ENCODE measurements around the gene RPS6KA5.
"Not testable (repeated sequence)": the region's sequence is repeated elsewhere in the genome, so short reads cannot be mapped to it uniquely, and the experiment has no call there.

Gene RPS6KA5

GRCh38 chr14:91060351-91061055 is at the start of gene RPS6KA5:
TSS of gene RPS6KA5 (minus strand) at chr14:91060641. CDS start at chr14:91060434, 207 bp downstream.
- H3K4me3 Mint-ChIP-seq = peak within 1 kb of the TSS; percentile 81

DNA sequence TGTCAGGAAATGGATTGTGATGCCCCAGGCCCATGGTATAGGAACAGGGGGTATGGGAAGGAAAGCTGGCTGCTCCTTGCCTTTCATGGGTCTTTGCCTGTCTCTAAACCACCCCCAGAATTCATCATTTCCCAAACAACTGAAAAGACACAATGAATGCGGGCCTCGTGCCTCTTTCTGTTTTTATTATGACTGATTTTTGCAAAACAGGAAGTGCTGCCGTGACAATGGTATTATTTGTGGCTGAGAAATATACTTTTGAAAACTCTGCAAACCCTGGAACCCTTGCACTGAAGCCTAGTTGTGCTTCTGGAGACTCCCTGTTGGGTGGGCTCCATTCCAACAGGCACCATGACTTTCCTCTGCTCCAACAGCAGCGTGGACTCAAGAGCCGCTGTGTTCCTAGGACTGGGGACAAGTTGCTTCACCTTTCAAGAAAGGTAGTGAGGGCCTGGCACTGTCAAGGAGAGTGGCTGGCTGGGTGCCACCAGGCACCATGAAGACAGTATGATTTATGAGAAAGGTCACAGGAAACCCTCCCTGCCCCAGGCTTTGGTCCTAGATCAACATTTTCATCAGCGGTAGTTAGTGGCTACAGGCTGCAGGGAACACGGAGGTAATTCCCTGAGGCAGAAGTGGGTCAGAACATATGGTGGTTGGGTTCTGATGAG is 48.6 kb upstream of the RPS6KA5 start:
- peak overlapping the region; percentile 89 for H3K27ac Mint-ChIP-seq
- no peaks in the 10 kb centered on the region for H3K9me3 Mint-ChIP-seq
- no peaks in the 10 kb centered on the region for H3K27me3 Mint-ChIP-seq
- H3K4me1 Mint-ChIP-seq = peaks cover 50% of the 10 kb centered on the region
- H3K36me3 Mint-ChIP-seq = no peaks in the 10 kb centered on the region
- peak overlapping the region; percentile 66 for H3K4me3 Mint-ChIP-seq

More at GRCh38 chr14:91060351-91061055, at the start of gene RPS6KA5:
- peaks cover under 1% of the 10 kb centered on the region for H3K36me3 Mint-ChIP-seq
- peaks cover 63% of the 10 kb centered on the region for H3K4me1 Mint-ChIP-seq
- no peaks in the 10 kb centered on the region for H3K9me3 Mint-ChIP-seq
- no peaks in the 10 kb centered on the region for H3K27me3 Mint-ChIP-seq
- no peak within 1 kb of the TSS for H3K27ac Mint-ChIP-seq

GRCh38 chr14:91103116-91103515 is 42.7 kb upstream of the RPS6KA5 start:
- H3K9me3 Mint-ChIP-seq = no peaks in the 10 kb centered on the region
- no peaks in the 10 kb centered on the region for H3K27me3 Mint-ChIP-seq
- H3K27ac Mint-ChIP-seq = no peak overlapping the region
- no peak overlapping the region for H3K4me3 Mint-ChIP-seq
- H3K4me1 Mint-ChIP-seq = peaks cover 8% of the 10 kb centered on the region
- H3K36me3 Mint-ChIP-seq = no peaks in the 10 kb centered on the region

- H3K9me3 Mint-ChIP-seq = no peaks in the 10 kb centered on the region
- H3K27me3 Mint-ChIP-seq = no peaks in the 10 kb centered on the region
- H3K36me3 Mint-ChIP-seq = no peaks in the 10 kb centered on the region
- H3K27ac Mint-ChIP-seq = no peak overlapping the region
- no peaks in the 10 kb centered on the region for H3K4me1 Mint-ChIP-seq
- H3K4me3 Mint-ChIP-seq = no peak overlapping the region
These were observed 39.7 kb upstream of the RPS6KA5 start for GRCh38 chr14:91100102-91100501.

DNA sequence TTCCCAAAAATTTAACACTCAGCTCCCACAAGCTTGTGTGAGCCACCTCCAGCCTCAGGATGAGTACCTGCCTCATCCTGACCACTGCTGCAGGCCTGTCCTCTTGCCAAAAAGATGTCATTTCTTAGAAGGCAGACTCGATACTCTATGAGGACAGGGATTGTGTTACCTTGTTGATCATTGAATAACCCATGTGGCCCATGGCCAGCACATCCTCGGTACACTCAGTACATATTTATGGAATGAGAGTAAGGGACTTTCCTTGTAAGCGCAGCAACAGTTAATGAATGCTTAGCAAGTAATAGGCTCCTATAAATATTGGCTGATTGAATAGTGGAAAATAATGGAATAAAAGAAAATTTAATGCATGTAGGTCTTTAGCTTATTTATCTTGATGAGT is 38.1 kb upstream of the RPS6KA5 start:
- Mint-ChIP-seq H3K27me3 (no peaks in the 10 kb centered on the region), H3K4me1 (no peaks in the 10 kb centered on the region), H3K36me3 (no peaks in the 10 kb centered on the region), H3K27ac (no peak overlapping the region), H3K9me3 (no peaks in the 10 kb centered on the region), H3K4me3 (no peak overlapping the region)

GRCh38 chr14:91097657-91098056 is 37.2 kb upstream of the RPS6KA5 start:
- H3K4me3 Mint-ChIP-seq, H3K36me3 Mint-ChIP-seq, H3K27ac Mint-ChIP-seq, H3K27me3 Mint-ChIP-seq, H3K9me3 Mint-ChIP-seq, H3K4me1 Mint-ChIP-seq: not testable (repeated sequence)

DNA sequence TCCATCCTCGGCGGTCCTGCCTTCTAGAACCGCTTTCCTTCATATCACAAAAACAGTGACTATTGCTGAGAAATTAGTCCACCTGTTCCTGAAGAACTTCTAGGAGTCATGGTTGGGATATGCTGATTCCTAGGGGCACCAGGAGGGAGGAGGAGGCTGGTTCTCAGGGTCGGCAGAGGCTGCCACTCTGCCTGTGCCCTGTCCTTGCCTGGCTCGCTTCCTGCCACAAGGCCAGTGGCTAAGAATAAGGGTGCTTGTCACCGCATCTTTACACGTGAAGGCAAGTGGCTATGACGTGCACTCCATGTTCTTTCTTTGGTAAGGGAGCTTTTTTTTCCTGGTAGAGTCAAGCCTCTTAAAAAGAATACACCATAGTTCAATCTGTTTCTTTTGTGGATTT is 34.7 kb upstream of the RPS6KA5 start:
- Mint-ChIP-seq H3K9me3 (no peaks in the 10 kb centered on the region), H3K27ac (no peak overlapping the region), H3K27me3 (peaks cover 1% of the 10 kb centered on the region), H3K4me1 (no peaks in the 10 kb centered on the region), H3K4me3 (no peak overlapping the region), H3K36me3 (no peaks in the 10 kb centered on the region)

DNA sequence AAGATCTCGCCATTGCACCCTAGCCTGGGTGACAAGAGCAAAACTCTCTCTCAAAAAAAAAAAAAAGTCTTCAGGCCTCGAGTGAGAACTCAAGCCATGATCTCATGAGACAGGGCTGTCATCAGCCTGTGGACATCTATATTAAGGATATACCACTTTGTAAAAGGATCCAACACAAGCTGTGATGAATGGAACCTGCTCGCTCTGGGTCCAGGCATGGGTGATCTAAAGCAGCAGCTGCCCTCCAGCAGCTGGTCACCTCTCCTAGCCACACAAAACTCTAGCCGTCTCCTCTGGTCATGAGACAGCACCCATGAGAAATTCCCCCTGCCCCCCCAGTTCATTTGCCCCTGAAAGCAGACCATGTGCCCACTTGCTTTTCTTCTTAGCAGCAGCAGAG is 34.3 kb upstream of the RPS6KA5 start:
- Mint-ChIP-seq H3K27ac (no peak overlapping the region), H3K4me3 (no peak overlapping the region), H3K9me3 (no peaks in the 10 kb centered on the region), H3K27me3 (peaks cover 2% of the 10 kb centered on the region), H3K36me3 (no peaks in the 10 kb centered on the region), H3K4me1 (no peaks in the 10 kb centered on the region)

GRCh38 chr14:91093743-91094472 is 33.5 kb upstream of the RPS6KA5 start:
- not testable (repeated sequence) for H3K27ac Mint-ChIP-seq, H3K9me3 Mint-ChIP-seq, H3K4me3 Mint-ChIP-seq, H3K36me3 Mint-ChIP-seq, H3K4me1 Mint-ChIP-seq, H3K27me3 Mint-ChIP-seq

DNA sequence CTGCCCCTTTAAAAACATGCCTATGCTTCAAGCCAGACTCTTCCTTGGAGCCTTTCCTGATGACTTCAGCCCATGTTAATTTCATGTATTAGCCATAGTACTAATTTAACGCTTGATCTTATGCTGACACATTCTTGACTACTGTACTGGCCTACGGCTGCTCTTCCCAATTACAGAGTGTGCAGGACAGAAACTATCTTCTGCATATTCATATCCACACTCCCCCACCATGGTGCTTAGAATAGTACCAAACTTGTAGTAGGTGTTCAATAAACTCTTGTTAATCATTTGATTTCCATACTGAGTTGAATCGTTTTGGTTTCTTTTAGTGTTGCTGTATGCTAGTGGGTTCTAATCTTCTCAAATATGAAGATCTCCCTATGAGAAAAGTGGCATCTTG is 31.6 kb upstream of the RPS6KA5 start:
- no peaks in the 10 kb centered on the region for H3K36me3 Mint-ChIP-seq
- H3K9me3 Mint-ChIP-seq = no peaks in the 10 kb centered on the region
- H3K4me3 Mint-ChIP-seq = no peak overlapping the region
- peaks cover 2% of the 10 kb centered on the region for H3K27me3 Mint-ChIP-seq
- no peak overlapping the region for H3K27ac Mint-ChIP-seq
- H3K4me1 Mint-ChIP-seq = peaks cover 9% of the 10 kb centered on the region

GRCh38 chr14:91090743-91091142 is 30.3 kb upstream of the RPS6KA5 start:
- H3K27me3 Mint-ChIP-seq = peaks cover 2% of the 10 kb centered on the region
- H3K36me3 Mint-ChIP-seq = no peaks in the 10 kb centered on the region
- H3K27ac Mint-ChIP-seq = no peak overlapping the region
- H3K9me3 Mint-ChIP-seq = no peaks in the 10 kb centered on the region
- H3K4me1 Mint-ChIP-seq = peaks cover 12% of the 10 kb centered on the region
- no peak overlapping the region for H3K4me3 Mint-ChIP-seq

DNA sequence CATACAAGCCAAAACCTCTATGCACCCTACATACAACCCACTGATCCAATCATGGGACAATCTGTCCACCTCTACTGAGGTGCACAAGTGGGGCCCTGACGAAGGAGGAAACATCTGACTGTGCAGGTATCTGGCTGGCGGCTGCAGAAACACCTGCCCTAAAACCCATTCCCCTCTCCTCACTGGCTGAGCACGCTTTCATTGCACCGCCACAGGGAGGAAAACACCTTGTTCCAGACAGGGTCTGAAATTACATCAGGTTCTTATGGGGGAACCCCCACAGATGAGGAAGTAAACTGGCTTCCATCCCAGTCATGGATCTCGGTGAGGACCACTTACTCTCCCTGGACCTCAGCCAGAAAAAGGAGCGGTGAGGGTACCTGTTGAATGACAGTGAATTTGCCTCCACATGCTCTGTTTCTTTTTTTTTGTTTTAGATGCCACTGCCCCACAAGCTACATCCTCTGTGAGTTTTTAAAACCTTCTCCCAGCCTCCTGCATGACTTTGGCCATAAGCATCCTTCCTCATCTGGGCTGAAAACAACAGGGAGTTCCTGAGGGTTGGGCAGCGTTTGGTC is 29.6 kb upstream of the RPS6KA5 start:
- H3K9me3 Mint-ChIP-seq = no peaks in the 10 kb centered on the region
- no peak overlapping the region for H3K4me3 Mint-ChIP-seq
- H3K36me3 Mint-ChIP-seq = no peaks in the 10 kb centered on the region
- H3K4me1 Mint-ChIP-seq = peaks cover 12% of the 10 kb centered on the region
- H3K27ac Mint-ChIP-seq = no peak overlapping the region
- peaks cover 2% of the 10 kb centered on the region for H3K27me3 Mint-ChIP-seq

GRCh38 chr14:91088585-91089235 is 28.3 kb upstream of the RPS6KA5 start:
- Mint-ChIP-seq H3K9me3 (no peaks in the 10 kb centered on the region), H3K4me3 (no peak overlapping the region), H3K27me3 (peaks cover 2% of the 10 kb centered on the region), H3K36me3 (no peaks in the 10 kb centered on the region), H3K27ac (no peak overlapping the region), H3K4me1 (peaks cover 12% of the 10 kb centered on the region)

GRCh38 chr14:91087470-91087869 is 27.0 kb upstream of the RPS6KA5 start:
- H3K4me3 Mint-ChIP-seq, H3K36me3 Mint-ChIP-seq, H3K27me3 Mint-ChIP-seq, H3K9me3 Mint-ChIP-seq: not testable (repeated sequence)
- H3K27ac Mint-ChIP-seq = peak overlapping the region; percentile 19
- peaks cover 12% of the 10 kb centered on the region for H3K4me1 Mint-ChIP-seq

DNA sequence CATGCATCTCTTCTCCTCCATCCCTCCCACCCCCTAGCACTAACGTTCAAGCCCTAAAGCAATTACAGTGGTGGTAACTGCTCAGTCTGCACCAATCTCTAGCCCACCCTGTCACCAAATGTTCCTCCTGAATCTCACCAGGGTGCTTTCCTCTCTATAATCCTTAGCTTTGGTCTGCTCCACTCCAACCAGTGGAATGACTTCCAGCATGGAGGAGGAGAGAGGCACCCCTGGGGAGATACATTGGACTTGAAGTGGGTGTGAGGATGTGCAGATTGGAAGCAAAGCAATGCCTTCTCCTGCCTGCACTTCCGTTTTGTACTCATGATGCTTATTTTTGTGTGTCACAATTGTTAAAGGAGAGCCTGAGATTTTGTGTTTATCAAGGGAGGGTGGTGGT is 24.1 kb upstream of the RPS6KA5 start:
- Mint-ChIP-seq H3K27me3 (no peaks in the 10 kb centered on the region), H3K4me1 (peaks cover 18% of the 10 kb centered on the region), H3K4me3 (no peak overlapping the region), H3K9me3 (no peaks in the 10 kb centered on the region), H3K27ac (no peak overlapping the region), H3K36me3 (no peaks in the 10 kb centered on the region)

Data from activated naive CD4-positive, alpha-beta T cell treated with anti-CD3 and anti-CD28 coated beads, Interleukin-2, amount 50 U/mL, for 24 hours (primary cell).